OCI-LY1 (cell line): ENCODE results near the gene DNAI7.

ENCODE experiments used
- H2AFZ ChIP-seq: fragments of 200-600 bp; sonication (generic), shearing (Covaris generic); 2 replicates; pipeline ENCODE4 v1.6.0; 2014; ENCODE audit warnings: antibody characterized with exemption, mild to moderate bottlenecking, low read length
- H3F3A ChIP-seq: fragments of 200-600 bp; sonication (generic), shearing (Covaris generic); 2 replicates; pipeline ENCODE4 v1.6.0; 2014; ENCODE audit warnings: mild to moderate bottlenecking, antibody characterized with exemption, low read length, moderate library complexity; ENCODE audit not compliant: insufficient read depth
- H3K27ac ChIP-seq: fragments of 200-600 bp; sonication (generic); 2 replicates; pipeline ENCODE4 v1.5.1; 2014; ENCODE audit warnings: low read length, mixed run types, mild to moderate bottlenecking, low read depth; ENCODE audit not compliant: poor library complexity, severe bottlenecking
- H3K27me3 ChIP-seq: fragments of 200-600 bp; sonication (generic); 2 replicates; pipeline ENCODE4 v1.6.0; 2014; ENCODE audit warnings: antibody characterized with exemption, mild to moderate bottlenecking, low read length, moderate library complexity; ENCODE audit not compliant: insufficient read depth
- H3K36me3 ChIP-seq: fragments of 200-600 bp; sonication (generic); 2 replicates; pipeline ENCODE4 v1.6.1; 2014; ENCODE audit warnings: mild to moderate bottlenecking, antibody characterized with exemption, low read length, moderate library complexity, mixed read lengths; ENCODE audit not compliant: insufficient read depth
- H3K4me1 ChIP-seq: fragments of 200-600 bp; sonication (generic); 2 replicates; pipeline ENCODE4 v1.5.1; 2014; ENCODE audit warnings: mild to moderate bottlenecking, low read length, moderate library complexity; ENCODE audit not compliant: insufficient read depth, severe bottlenecking
- H3K4me2 ChIP-seq: fragments of 200-600 bp; sonication (generic), shearing (Covaris generic); 2 replicates; pipeline ENCODE4 v1.6.1; 2014; ENCODE audit warnings: low read length
- H3K4me3 ChIP-seq: fragments of 200-600 bp; sonication (generic); 2 replicates; pipeline ENCODE4 v1.5.1; 2014; ENCODE audit warnings: low read length, low read depth, mild to moderate bottlenecking, mixed read lengths; ENCODE audit not compliant: poor library complexity, severe bottlenecking
- H3K79me2 ChIP-seq: fragments of 200-600 bp; shearing (Covaris generic); 2 replicates; pipeline ENCODE4 v1.6.1; 2016; ENCODE audit warnings: mixed run types, low read length, mixed read lengths; ENCODE audit not compliant: insufficient read depth
- H3K9ac ChIP-seq: fragments of 200-600 bp; sonication (generic), shearing (Covaris generic); 2 replicates; pipeline ENCODE4 v1.6.1; 2014; ENCODE audit warnings: mild to moderate bottlenecking, low read length, mixed read lengths
- H3K9me2 ChIP-seq: fragments of 200-600 bp; sonication (generic), shearing (Covaris generic); 2 replicates; pipeline ENCODE4 v1.6.1; 2014; ENCODE audit warnings: low read depth, mild to moderate bottlenecking, low read length, mixed read lengths
- H3K9me3 ChIP-seq: fragments of 200-600 bp; shearing (Covaris generic); 2 replicates; pipeline ENCODE4 v1.6.1; 2014; ENCODE audit warnings: low read length, mixed read lengths
- H4K20me1 ChIP-seq: fragments of 200-600 bp; sonication (generic), shearing (Covaris generic); 2 replicates; pipeline ENCODE4 v1.6.0; 2016; ENCODE audit warnings: mild to moderate bottlenecking, low read length; ENCODE audit not compliant: insufficient read depth
- EZH2 ChIP-seq: fragments of 200-600 bp; sonication (generic), shearing (Covaris generic); IDR thresholded peaks from 2 replicates; pipeline ENCODE4 v1.8.0; 2017; ENCODE audit warnings: borderline replicate concordance, mixed run types, mild to moderate bottlenecking, antibody characterized with exemption, low read length, moderate library complexity, mixed read lengths
- TF ChIP-seq, protein P1 (sequence below): fragments of 200-600 bp; sonication (generic), shearing (Covaris generic); IDR thresholded peaks from 2 replicates; pipeline ENCODE4 v1.5.1; 2017; ENCODE audit warnings: mild to moderate bottlenecking, antibody characterized with exemption, low read length, moderate library complexity, mixed read lengths

The DNAI7 gene

DNA sequence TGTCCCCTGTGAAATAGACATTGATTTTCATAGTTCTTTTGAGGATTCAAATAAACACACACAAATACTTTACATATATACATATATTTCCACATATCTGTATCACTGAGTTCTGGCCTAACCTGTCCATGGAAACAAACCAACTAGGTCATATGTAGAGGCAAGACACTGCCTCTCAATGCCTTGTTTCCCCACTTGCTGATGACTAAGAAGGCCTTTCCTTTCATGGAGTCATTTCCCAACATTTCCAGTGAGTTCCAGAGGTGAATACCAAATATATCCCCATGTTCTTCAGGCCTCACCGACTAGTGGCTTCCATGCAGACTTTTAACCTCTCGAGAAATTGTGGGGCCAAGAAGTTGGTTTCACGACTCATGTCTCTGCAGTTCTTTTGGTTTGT lies 120.8 kb downstream of the DNAI7 start:
- Histone ChIP-seq H3K4me2 (no peak overlapping the region), H3F3A (peaks cover 7% of the 10 kb centered on the region; the same call in 1 of the 2 replicates), H3K27me3 (no peaks in the 10 kb centered on the region), H3K9me3 (no peaks in the 10 kb centered on the region), H3K79me2 (peaks cover 56% of the 10 kb centered on the region), H2AFZ (no peak overlapping the region), H3K9me2 (no peaks in the 10 kb centered on the region), H4K20me1 (no peaks in the 10 kb centered on the region), H3K27ac (peak overlapping the region; percentile 41), H3K4me1 (peaks cover 24% of the 10 kb centered on the region), H3K9ac (no peak overlapping the region), H3K4me3 (no peak overlapping the region), H3K36me3 (peaks cover 94% of the 10 kb centered on the region)
- TF ChIP-seq EZH2, result no peak
- TF ChIP-seq, protein P1, sequence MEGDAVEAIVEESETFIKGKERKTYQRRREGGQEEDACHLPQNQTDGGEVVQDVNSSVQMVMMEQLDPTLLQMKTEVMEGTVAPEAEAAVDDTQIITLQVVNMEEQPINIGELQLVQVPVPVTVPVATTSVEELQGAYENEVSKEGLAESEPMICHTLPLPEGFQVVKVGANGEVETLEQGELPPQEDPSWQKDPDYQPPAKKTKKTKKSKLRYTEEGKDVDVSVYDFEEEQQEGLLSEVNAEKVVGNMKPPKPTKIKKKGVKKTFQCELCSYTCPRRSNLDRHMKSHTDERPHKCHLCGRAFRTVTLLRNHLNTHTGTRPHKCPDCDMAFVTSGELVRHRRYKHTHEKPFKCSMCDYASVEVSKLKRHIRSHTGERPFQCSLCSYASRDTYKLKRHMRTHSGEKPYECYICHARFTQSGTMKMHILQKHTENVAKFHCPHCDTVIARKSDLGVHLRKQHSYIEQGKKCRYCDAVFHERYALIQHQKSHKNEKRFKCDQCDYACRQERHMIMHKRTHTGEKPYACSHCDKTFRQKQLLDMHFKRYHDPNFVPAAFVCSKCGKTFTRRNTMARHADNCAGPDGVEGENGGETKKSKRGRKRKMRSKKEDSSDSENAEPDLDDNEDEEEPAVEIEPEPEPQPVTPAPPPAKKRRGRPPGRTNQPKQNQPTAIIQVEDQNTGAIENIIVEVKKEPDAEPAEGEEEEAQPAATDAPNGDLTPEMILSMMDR, result no peak

DNA sequence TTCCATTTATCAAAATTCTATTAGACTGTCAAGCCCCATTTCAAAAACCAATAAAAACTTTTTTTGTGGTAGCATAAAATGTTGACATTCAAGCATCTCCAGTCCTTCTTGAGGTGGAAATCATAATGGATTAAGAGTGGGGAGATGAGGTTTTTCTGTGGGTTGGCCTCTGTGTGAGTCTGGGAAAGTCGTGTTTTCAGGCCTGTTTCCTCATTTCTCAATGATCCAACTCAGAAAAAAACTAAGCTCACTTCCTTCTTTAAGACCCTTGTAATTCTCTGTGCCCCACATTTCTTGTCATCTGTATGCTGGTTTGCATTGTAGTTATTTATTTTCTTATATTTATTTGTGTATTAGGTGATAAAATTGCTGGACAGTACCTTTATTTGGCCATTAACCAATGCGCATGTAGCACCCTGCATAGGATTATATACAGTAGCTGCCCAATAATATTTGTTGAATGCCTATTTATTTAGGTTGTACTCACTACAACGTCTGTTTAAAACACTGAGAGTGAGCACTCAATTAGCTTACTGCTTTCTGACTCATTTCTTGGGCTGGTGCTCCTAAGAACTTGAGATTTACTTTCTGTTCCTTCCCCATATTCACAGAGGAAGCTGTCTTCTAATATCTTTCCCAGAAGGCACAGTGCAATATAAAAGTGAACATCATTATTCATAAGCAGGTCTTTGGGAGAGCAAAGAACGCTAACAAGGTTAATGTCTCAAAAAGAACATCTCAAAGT lies 121.9 kb downstream of the DNAI7 start:
- Histone ChIP-seq H3K9me3 (no peaks in the 10 kb centered on the region), H3K4me3 (no peak overlapping the region), H3K9me2 (no peaks in the 10 kb centered on the region), H3K4me2 (no peak overlapping the region), H3K27ac (no peak overlapping the region), H3K79me2 (peaks cover 58% of the 10 kb centered on the region), H3F3A (peaks cover 11% of the 10 kb centered on the region; the same call in 1 of the 2 replicates), H3K9ac (no peak overlapping the region), H4K20me1 (no peaks in the 10 kb centered on the region), H3K36me3 (peaks cover 95% of the 10 kb centered on the region), H2AFZ (no peak overlapping the region), H3K4me1 (peaks cover 24% of the 10 kb centered on the region), H3K27me3 (no peaks in the 10 kb centered on the region)
- TF ChIP-seq EZH2, result no peak
- TF ChIP-seq, protein P1, result no peak

DNA sequence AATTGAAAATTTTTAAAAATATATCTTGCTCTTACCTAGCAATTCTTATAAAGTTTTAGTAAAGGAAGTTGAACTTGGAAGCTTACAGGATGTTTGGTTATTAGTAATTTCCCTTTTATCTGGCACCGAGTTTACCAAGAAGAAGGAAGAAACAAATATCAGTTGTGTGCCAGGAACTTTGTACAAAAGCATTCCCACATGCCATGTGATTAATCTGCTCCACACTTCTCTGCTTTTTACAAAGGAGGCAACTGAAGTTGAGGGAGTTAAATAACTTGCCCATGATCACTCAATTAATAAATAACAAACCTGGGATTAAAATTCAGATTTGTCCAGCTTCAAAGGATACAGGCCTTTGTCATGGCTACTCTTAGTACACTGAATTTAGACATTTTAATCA lies 123.6 kb downstream of the DNAI7 start:
- Histone ChIP-seq H3K36me3 (peaks cover 98% of the 10 kb centered on the region), H3K9me3 (no peaks in the 10 kb centered on the region), H3K4me1 (peaks cover 24% of the 10 kb centered on the region), H3F3A (peaks cover 11% of the 10 kb centered on the region; the same call in 1 of the 2 replicates), H3K27ac (no peak overlapping the region), H3K27me3 (no peaks in the 10 kb centered on the region), H3K4me3 (no peak overlapping the region), H4K20me1 (no peaks in the 10 kb centered on the region), H3K9ac (no peak overlapping the region), H3K4me2 (no peak overlapping the region), H2AFZ (no peak overlapping the region), H3K9me2 (no peaks in the 10 kb centered on the region), H3K79me2 (peaks cover 54% of the 10 kb centered on the region)
- no peak for TF ChIP-seq EZH2
- TF ChIP-seq, protein P1, result no peak
